ENCODE data around the gene SPRY1. TPM values are rescaled to one million over a fixed set of nuclear protein-coding genes. Genes with fewer than 3 reads are reported as not detected.

Gene SPRY1
- total and polyA plus RNA-seq, 2 of the 8 experiments (the other 6 are each of a cell fraction or from before 2014, with no cell fraction given) = 11.7 to 56.2 TPM

DNA sequence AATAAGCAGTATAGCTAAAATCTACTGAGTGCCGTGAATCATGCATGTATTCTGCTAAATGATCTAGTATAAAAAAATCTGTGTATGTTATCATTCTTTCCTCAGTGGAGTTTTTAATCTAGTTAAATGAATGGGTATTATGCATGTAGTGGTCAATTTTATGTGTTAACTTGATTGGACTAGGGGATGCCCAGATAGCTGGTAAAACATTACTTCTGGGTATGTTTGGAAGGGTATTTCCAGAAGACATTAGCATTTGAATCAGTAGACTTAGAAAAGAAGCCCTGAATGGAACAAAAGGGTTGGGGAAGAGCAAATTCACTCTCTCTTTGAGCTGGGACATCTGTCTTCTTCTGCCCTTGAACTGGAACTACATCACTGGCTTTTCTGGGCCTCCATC, 34.5 kb upstream of the SPRY1 start (continued):
- TF ChIP-seq, protein P1, sequence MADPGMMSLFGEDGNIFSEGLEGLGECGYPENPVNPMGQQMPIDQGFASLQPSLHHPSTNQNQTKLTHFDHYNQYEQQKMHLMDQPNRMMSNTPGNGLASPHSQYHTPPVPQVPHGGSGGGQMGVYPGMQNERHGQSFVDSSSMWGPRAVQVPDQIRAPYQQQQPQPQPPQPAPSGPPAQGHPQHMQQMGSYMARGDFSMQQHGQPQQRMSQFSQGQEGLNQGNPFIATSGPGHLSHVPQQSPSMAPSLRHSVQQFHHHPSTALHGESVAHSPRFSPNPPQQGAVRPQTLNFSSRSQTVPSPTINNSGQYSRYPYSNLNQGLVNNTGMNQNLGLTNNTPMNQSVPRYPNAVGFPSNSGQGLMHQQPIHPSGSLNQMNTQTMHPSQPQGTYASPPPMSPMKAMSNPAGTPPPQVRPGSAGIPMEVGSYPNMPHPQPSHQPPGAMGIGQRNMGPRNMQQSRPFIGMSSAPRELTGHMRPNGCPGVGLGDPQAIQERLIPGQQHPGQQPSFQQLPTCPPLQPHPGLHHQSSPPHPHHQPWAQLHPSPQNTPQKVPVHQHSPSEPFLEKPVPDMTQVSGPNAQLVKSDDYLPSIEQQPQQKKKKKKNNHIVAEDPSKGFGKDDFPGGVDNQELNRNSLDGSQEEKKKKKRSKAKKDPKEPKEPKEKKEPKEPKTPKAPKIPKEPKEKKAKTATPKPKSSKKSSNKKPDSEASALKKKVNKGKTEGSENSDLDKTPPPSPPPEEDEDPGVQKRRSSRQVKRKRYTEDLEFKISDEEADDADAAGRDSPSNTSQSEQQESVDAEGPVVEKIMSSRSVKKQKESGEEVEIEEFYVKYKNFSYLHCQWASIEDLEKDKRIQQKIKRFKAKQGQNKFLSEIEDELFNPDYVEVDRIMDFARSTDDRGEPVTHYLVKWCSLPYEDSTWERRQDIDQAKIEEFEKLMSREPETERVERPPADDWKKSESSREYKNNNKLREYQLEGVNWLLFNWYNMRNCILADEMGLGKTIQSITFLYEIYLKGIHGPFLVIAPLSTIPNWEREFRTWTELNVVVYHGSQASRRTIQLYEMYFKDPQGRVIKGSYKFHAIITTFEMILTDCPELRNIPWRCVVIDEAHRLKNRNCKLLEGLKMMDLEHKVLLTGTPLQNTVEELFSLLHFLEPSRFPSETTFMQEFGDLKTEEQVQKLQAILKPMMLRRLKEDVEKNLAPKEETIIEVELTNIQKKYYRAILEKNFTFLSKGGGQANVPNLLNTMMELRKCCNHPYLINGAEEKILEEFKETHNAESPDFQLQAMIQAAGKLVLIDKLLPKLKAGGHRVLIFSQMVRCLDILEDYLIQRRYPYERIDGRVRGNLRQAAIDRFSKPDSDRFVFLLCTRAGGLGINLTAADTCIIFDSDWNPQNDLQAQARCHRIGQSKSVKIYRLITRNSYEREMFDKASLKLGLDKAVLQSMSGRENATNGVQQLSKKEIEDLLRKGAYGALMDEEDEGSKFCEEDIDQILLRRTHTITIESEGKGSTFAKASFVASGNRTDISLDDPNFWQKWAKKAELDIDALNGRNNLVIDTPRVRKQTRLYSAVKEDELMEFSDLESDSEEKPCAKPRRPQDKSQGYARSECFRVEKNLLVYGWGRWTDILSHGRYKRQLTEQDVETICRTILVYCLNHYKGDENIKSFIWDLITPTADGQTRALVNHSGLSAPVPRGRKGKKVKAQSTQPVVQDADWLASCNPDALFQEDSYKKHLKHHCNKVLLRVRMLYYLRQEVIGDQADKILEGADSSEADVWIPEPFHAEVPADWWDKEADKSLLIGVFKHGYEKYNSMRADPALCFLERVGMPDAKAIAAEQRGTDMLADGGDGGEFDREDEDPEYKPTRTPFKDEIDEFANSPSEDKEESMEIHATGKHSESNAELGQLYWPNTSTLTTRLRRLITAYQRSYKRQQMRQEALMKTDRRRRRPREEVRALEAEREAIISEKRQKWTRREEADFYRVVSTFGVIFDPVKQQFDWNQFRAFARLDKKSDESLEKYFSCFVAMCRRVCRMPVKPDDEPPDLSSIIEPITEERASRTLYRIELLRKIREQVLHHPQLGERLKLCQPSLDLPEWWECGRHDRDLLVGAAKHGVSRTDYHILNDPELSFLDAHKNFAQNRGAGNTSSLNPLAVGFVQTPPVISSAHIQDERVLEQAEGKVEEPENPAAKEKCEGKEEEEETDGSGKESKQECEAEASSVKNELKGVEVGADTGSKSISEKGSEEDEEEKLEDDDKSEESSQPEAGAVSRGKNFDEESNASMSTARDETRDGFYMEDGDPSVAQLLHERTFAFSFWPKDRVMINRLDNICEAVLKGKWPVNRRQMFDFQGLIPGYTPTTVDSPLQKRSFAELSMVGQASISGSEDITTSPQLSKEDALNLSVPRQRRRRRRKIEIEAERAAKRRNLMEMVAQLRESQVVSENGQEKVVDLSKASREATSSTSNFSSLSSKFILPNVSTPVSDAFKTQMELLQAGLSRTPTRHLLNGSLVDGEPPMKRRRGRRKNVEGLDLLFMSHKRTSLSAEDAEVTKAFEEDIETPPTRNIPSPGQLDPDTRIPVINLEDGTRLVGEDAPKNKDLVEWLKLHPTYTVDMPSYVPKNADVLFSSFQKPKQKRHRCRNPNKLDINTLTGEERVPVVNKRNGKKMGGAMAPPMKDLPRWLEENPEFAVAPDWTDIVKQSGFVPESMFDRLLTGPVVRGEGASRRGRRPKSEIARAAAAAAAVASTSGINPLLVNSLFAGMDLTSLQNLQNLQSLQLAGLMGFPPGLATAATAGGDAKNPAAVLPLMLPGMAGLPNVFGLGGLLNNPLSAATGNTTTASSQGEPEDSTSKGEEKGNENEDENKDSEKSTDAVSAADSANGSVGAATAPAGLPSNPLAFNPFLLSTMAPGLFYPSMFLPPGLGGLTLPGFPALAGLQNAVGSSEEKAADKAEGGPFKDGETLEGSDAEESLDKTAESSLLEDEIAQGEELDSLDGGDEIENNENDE (IDR thresholded peaks at IDR 0.05; ENCODE audit: insufficient replicate concordance, low read length) = no peak
- no peak for TF ChIP-seq RNF2 (IDR thresholded peaks at IDR 0.05; ENCODE audit: borderline replicate concordance, low read depth, low read length, missing control alignments, poor library complexity, severe bottlenecking)
- no peak for TF ChIP-seq SIN3A (conservative IDR thresholded peaks at IDR 0.05 in 1 of 2, IDR thresholded peaks at IDR 0.05 in 1 of 2; ENCODE audit: low read depth in 1 of 2, low read length in 2 of 2)
- no peak for TF ChIP-seq HDAC2 (IDR thresholded peaks at IDR 0.05; ENCODE audit: borderline replicate concordance in 1 of 2, low read depth in 2 of 2, low read length in 2 of 2)
- TF ChIP-seq RBBP5 (IDR thresholded peaks at IDR 0.05; ENCODE audit: borderline replicate concordance, low read depth, low read length) = no peak
